T-helper 2 cell treated with Interferon-gamma antibody and Interleukin-4, amounts not matched to agents 100 ng/mL and 5 ng/mL, for 36 hours (primary cell): ENCODE data around the gene CADM4. TPM values are rescaled to one million over a fixed set of nuclear protein-coding genes. Genes with fewer than 3 reads are reported as not detected.
"Not testable (repeated sequence)": the region's sequence is repeated elsewhere in the genome, so short reads cannot be mapped to it uniquely, and the experiment has no call there.

Source experiments
- intact Hi-C: fragments of 100-400 bp; cut with micrococcal nuclease; formaldehyde crosslinking; loops from one replicate; pipeline ENCODE4 v1.15.1; 2023
- total RNA-seq: library from RNA; stranded (reverse); gene quantifications from 2 replicates; pipeline ENCODE4 v1.2.3, GENCODE V29; 2022

The CADM4 gene
- total RNA-seq, 1 donor from 2014 or later: 0.16 TPM

- intact Hi-C loops: no loop called here
These were observed 47.5 kb downstream of the CADM4 start for GRCh38 chr19:43591904-43592772.

GRCh38 chr19:43589678-43590077 is 50.0 kb downstream of the CADM4 start:
- intact Hi-C loops: no loop called here

GRCh38 chr19:43589277-43589676 is 50.4 kb downstream of the CADM4 start:
- intact Hi-C loops: no loop called here

GRCh38 chr19:43587029-43587428 is 52.6 kb downstream of the CADM4 start:
- intact Hi-C loops: not testable (repeated sequence)

GRCh38 chr19:43586346-43586745 is 53.3 kb downstream of the CADM4 start:
- intact Hi-C loops: no loop called here

- intact Hi-C loops: no loop called here
These were observed 55.2 kb downstream of the CADM4 start for GRCh38 chr19:43584484-43584883.

- intact Hi-C loops: no loop called here
These were observed 57.2 kb downstream of the CADM4 start for GRCh38 chr19:43582495-43582894.

GRCh38 chr19:43581467-43581866 is 58.2 kb downstream of the CADM4 start:
- intact Hi-C loops: no loop called here

- intact Hi-C loops: no loop called here
These were observed 60.9 kb downstream of the CADM4 start for GRCh38 chr19:43578787-43579186.

- intact Hi-C loops: loop anchor here (1.0 kb wide), 3 partner anchors 20 to 43 kb away; partner anchors contain the start of genes IRGQ, ZNF428, ZNF575 and ZNF576
These were observed 63.4 kb downstream of the CADM4 start for GRCh38 chr19:43575955-43576878.

GRCh38 chr19:43575156-43575950 is 64.3 kb downstream of the CADM4 start, which contains the start of the genes PINLYP and XRCC1:
PINLYP (plus strand) TSS chr19:43575801; CDS start chr19:43577192, 1,391 bp downstream.
XRCC1 (minus strand) TSS chr19:43575527; CDS start chr19:43575458, 69 bp downstream.
- intact Hi-C loops: loop anchor here (1.0 kb wide), 3 partner anchors 21 to 44 kb away; partner anchors contain the start of genes IRGQ, ZNF428, ZNF575 and ZNF576

- intact Hi-C loops: loop anchor here (1.0 kb wide), 3 partner anchors 22 to 45 kb away; partner anchors contain the start of genes IRGQ, ZNF428, ZNF575 and ZNF576
These were observed 65.1 kb downstream of the CADM4 start for GRCh38 chr19:43574424-43575155.

Other genes with a start within 250 kb of the CADM4 start
- gene TEX101, start 225.0 kb downstream of the CADM4 start, total RNA-seq: not detected in 2 replicates
- 0.39 and 0.64 TPM in 2 replicates for gene LYPD3, start 174.2 kb downstream of the CADM4 start, total RNA-seq
- 17.3 and 20.2 TPM in 2 replicates for gene PHLDB3, start 135.1 kb downstream of the CADM4 start, total RNA-seq
- 54.9 and 55.5 TPM in 2 replicates for gene ETHE1, start 112.6 kb downstream of the CADM4 start, total RNA-seq
- 3.1 and 3.7 TPM in 2 replicates for gene ZNF575, start 106.7 kb downstream of the CADM4 start, total RNA-seq
- 34.6 and 36.2 TPM in 2 replicates for gene XRCC1, start 64.3 kb downstream of the CADM4 start, total RNA-seq
- 7.0 and 9.9 TPM in 2 replicates for gene PINLYP, start 64.0 kb downstream of the CADM4 start, total RNA-seq
- gene IRGQ, start 43.7 kb downstream of the CADM4 start, total RNA-seq: 13.8 and 14.9 TPM in 2 replicates
- 15.6 and 17.5 TPM in 2 replicates for gene ZNF576, start 43.3 kb downstream of the CADM4 start, total RNA-seq
- 0.59 and 0.82 TPM in 2 replicates for gene SRRM5, start 27.8 kb downstream of the CADM4 start, total RNA-seq
- gene ZNF428, start 20.2 kb downstream of the CADM4 start, total RNA-seq: 29.0 TPM in 2 replicates
- 11.7 and 12.5 TPM in 2 replicates for gene PLAUR, start 30.3 kb upstream of the CADM4 start, total RNA-seq
- not detected in 2 replicates for gene IRGC, start 76.2 kb upstream of the CADM4 start, total RNA-seq
- 71.9 and 73.9 TPM in 2 replicates for gene SMG9, start 115.1 kb upstream of the CADM4 start, total RNA-seq
- gene KCNN4, start 141.1 kb upstream of the CADM4 start, total RNA-seq: 36.9 and 39.9 TPM in 2 replicates
- gene LYPD5, start 162.6 kb upstream of the CADM4 start, total RNA-seq: 0.45 and 0.57 TPM in 2 replicates
- gene ZNF283, start 187.5 kb upstream of the CADM4 start, total RNA-seq: 6.9 and 7.8 TPM in 2 replicates
- 1.2 and 1.5 TPM in 2 replicates for gene ZNF404, start 244.1 kb upstream of the CADM4 start, total RNA-seq